Measurements from ENCODE around the gene CIB4.
A peak's percentile ranks its signal among the peaks of the same experiment; 100 is the strongest.
"Not testable (repeated sequence)": the region's sequence is repeated elsewhere in the genome, so short reads cannot be mapped to it uniquely, and the experiment has no call there.

The CIB4 gene

DNA sequence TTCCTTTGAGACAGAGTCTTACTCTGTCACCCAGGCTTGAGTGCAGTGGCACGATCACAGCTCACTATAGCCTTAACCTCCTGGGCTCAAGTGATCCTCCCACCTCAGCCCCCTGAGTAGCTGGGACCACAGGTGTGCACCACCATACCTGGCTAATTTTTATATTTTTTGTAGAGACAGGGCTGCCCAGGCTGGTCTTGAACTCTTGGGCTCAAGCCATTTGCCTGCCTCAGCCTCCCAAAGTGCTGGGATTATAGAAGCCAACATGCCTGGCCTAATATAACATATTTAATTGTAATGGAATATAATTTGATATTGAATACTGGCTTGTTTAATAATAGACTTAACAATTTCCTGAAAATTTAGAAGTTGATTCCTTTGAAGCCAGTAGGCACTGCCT, 74.4 kb downstream of the CIB4 start:
- DNase-seq = not testable (repeated sequence)

DNA sequence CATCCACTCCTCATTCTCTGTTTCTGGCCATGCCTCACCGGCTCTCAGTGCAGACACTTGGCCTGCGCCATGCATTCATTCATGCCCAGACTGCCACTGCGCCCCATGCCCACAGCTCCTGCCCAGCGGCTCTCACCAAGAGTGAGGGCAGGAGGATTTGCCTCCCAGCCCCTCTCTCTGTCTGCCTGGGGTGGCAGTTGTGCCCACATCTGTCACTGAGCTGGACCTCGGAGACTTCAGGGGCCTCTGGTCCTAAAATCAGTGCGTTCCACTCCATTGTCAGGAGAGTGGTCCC, 75.1 kb downstream of the CIB4 start:
- no peak for DNase-seq

DNA sequence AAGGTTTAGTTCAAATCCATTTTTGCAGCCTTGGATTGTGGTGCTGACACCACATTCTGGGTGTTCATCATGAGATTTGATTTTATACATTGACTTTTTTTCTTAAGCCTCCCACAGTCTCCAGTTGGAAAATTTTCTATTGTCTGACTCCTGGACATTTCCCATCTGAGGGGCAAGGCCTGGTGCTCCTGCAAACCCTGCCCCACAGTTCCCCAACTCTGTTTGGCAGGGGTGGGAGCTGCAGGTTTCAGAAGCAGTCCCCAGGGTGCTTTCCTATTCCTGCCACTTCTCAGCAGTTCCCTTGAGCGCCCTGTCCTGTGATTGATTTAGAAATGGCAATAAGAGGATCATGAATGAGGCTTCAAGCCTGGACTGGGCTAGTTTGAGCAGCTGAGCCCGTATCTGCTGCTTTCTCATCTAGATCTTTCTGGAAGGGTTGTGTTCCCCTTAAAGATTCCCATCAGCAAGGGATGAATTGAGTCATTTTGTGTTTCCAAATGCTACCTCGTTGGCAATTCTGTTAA, 77.0 kb downstream of the CIB4 start:
- no peak for DNase-seq

DNA sequence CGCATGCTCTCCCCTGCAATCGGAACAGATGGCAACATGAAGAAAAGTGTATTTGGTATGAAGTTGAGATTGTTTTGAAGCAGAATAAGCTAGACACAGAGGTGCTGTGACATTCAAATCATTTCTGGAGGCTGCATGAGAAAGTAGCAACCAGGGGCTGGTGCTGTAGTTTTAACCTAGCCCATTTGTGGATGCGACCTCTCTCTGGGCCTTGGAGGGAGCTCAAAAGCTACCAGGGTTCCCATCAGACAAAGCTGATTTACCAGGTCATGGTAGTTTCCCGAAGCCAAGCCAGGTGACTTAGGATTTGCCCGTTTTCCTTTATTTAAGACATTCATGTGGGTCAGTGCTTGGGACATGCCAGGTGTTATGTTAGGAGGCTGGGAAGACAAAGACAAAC, 77.5 kb downstream of the CIB4 start:
- DNase-seq = no peak

DNA sequence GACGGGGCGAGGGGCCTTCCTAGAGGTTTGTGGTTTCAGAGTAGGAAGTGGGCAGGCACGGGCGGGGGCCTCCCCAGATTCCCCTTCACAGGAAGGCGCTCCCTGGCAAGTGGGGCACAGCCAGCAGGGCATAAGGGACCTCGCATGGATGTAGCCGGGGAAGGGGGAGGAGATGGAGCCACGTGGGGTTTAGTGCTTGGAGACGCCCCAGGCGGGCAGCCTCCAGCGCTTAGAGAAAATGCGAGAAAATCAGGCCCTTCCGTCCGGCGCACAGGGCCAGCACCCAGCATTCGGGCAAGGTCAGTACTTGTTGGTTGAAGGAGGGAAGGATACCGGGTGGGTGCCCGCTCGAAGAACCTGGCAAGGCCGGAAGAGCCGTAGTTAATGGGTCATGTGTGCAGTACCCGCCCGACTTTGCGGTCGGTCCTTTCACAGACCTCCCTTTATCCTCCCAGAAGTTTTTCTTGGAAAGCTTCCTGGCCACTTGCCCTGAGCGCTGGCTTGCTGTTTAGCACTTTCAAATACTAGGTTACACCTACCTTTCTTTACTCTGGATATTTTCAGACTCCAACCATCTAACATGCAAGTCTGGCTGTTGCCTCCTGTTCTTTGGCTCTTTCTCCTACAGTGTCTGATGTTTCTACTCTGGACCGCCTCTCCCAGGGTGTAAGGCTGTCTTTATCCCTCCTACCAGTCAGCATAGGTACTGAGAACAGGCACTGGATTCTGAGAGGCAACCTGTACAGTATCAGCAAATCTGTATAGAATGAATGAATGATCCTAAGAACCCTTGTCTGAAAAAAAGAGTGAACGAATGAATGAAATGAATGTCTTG, 78.1 kb downstream of the CIB4 start:
- peak; percentile 71 for DNase-seq

DNA sequence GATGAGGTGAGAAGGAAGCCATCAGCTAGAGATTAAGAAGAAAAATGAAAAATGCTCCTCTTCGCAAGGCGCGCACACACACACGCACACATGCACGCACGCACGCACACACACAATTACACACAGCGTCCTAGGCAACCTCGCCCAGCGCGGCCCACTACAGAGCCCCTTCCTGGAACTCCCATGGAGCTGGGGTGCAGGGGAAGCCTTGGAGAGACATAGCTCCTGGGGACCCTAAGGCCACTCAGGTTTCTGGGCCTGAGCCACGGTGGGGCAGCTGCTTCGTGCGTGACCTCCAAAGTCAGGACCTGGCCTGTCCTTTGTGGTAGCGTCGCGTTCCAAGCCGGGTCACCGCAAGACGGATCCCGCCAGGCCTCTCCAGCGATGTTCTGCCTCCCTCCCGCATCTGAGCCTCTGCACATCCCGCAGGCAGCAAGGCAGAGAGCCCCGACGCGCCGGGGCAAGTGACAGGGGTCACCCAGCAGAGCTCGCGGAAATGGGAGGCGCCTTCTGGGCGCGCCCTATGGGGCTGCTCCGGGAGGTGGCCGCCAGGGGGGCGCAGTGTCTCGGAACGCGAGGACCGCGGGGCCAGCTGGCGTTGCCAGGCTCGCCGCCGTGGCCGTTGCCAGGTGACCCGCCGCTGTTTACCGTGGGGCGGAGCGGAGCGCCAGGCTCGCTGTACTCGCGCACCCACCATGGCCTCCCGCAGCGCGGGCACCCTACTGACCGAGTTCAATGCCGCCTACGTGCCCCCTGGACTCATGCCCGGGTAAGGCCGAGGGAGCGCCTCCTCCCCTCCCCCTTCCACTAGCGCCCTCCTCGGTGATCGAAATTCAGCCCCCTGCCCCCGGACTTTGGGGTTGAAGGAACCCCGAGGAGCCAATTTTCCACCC, 79.0 kb downstream of the CIB4 start:
- peak; percentile 92 for DNase-seq

DNA sequence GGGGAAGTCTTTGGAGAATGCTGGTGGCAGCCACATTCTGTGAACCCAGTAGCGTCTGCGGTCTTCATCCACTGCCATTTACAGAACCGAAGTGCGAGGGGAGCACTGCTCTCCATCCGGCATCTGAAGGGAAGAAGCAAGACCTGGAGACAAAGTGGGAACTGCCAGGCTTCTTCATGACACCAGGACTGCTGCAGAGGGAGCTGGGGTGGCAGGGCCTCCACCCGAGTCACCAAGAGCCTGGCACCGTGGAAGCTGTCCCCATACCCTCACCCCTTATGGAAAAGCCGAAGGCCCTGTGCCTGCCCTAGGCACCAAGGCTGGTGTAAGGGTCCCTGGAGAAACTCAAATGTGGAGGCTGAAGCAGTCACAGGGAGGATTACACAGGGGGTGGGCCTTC, 79.8 kb downstream of the CIB4 start:
- DNase-seq = no peak

DNA sequence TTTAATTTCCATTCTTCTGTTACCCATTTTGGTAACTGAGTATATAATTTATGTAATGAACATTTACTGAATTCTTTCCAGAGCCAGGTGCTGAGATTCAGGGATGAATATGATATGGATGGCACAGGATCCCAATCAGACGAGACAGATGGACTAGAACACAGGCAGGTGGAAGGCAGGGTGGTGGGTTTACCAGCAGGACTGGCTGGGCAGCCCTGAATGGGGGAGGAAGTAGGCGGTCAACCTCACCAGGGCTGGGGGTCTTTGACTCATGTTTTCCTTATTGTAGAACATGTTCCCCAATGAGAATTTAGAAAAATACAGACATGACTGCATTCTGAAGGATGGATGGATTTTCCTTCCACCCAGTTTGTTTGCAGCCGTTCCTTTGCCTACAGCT, 80.3 kb downstream of the CIB4 start:
- DNase-seq = no peak

DNA sequence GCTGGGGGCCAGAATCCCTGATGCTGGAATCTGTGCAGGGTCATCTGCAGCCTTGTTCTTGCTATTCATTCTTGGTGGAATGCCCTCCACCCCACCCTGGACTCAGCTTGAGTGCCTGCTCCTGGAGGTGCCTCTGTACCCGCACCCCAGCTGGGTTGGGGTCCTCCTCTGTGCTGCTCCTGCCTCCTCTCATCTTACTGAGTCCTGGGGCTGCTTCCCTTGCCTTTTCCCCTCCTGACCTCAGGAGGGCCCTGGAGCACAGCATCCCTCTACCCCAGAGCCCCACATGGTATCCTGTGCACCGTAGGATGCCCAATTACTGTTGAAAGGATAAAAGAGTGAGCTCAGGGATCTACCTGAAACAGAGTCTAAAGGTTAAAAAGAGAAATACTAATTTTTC, 81.6 kb downstream of the CIB4 start:
- peak; percentile 9 for DNase-seq

DNA sequence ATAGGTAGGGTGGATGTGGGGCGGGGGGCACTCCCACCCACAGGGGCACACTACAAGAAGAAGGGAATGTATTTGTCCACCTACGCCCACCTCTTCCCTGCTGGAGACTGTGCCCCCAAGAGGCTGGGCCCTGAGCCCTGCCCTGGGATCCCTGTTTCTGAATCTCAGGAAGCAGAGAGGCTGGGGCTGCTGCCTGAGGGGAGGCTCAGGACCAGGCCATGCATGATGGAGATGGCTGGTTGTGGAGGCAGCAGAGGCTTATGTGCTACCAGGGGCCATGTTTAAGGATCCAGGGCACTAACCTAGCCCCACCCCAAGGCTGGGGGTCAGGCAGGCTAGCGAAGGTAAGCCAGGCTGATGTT, 82.1 kb downstream of the CIB4 start:
- DNase-seq = no peak

DNA sequence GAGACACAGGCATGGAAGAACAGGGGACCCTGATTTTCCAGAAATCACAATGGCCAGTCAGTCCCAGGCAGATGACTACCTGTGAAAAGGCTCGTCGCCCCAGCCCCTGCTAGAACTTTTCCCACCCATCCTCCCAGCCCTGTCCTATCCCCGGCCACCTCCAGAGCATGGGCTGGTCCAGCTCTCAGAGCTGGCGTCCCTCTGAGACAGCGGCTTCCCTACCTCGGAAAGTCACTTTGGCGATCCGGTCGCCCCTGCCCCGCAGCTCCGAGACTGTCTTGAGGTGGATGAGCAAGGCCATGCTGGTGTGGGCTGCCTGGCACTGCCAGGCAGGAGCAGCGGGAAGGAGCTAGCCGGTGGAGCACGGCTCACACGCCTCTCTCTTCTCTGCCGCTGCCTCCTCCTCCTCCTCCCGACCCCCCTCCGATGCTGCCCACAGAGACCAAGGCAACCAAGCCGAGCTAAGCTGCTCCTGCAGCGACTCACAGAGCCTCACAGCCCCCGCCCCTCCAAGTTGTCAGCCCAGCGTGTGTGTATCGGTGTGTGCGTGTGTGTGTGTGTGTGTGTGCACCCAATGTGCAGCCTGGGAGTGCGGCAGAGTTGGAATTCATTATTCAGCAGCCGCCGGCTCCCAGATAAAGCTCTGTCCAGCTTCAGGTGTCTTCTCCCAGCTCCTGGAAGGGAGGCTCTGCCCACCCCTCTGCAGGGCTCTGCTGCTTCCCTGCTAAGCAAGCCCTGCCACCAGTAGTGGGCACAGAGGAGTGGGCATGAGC, 82.7 kb downstream of the CIB4 start:
- DNase-seq = no peak

DNA sequence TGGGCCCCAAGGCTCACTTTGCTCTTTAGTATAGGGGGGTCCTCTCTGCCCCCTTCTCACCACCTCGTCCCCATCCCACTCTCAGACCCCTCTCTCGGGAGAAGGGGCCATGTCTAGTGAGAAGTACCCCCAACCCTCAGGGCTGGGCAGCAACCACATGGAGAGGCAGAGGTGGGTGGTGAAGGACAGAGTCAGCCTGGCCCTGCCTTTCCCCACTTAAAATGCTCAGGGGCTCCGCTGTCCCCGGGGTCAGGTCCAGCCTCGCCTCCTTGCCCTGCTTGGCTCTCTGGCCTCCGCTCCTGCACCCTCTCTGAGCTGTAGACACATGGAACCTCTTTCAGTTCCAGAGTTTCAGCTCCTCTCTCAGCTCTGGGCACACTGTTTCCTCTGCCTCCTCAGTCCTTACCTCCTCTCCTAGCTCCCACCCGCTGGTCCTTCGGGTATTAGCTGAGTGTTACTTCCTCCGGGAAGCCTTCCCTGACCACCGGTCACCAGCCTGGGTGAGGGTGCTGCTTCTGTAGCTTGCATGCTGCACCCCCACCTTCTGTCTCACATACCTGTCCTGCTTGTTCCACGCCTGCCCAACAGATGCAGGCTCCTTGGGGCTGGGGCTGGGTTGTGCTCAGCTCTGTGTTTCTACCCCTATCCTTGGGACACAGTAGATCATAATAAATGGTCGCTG, 83.8 kb downstream of the CIB4 start:
- no peak for DNase-seq

DNA sequence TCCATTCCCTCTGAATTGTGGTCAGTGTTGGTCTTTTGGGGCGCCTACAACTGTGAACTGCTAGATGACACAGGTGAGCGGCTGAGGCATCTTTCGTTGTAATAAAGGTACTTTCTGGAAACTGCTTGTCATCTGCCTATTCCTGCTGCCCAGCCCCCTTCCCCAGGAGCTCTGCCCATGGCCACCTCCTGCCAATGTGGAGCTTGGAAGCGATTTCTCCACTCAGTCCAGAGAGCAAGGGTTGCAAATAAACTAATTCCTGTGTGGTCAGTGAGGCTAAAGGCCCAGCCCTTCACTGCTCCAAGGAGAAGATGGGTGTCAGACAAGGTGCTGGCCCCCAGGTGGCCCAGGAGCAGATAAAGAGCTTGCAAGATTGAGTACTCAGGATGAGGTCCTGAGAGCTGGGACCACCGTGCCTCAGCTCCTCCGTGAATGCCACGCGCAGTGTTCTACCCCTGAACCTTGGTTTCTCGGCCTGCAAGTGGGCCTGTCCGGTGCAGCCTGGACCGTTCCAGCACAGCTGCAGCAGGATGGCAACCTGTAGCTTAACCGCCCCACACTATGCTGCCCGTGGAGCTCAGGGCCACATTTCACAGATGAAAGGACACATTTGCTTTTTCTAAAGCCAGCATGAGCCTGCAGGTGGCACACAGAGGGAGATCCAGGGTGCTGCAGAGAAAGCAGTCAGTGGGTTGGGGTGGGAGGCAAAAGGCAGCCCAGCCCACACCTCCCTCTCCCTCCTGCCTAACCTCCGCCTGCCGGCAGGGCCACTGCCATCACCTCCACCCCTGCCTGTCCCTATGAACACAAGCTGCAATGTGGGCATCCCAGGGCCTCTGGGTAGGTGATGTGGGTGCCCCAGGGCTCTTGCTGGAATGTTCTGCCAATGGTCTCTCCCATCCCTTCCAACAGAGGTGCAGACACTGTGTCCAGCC, 84.6 kb downstream of the CIB4 start:
- no peak for DNase-seq

DNA sequence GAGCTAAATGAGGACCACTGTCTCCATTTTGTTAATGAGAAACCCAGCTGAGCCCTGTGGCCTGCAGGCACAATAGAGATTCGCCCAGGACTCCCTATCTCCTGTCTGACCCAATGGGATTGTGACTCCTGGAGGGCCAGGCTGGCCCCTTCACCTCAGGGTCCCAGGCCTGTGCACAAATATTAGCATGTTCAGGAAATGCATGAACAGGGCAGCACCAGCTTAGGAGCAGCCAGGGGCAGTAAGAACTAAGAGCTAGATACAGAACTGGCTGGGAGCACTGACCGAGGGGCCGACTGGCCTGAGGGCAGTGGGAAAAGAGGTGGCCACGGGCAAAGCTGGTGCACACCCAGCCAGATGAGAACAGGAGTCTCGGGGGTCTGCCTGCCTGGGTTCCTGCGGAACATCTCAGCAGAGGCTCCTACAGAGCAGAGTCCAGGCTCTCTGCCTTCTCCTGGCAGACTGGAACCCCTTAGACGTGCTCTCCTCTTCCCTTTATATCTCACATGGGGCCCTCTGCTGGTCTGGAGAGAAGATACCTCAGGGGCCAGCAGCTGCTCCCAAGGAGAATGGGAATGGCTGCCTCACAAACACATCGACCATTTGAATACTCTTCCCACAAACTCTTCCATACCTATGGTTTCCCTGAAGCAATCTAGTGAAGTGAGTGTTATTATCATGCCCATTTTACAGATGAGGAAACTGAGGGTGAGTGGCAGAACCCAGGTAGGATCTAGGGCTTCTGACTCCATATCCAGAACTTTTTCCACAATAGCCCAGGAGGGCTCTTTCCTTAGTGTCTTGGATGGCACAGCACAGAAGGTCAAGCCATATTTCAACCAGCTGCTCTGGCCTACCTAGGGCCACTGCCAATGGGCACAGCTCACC, 85.7 kb downstream of the CIB4 start:
- peak; percentile 66 for DNase-seq

DNA sequence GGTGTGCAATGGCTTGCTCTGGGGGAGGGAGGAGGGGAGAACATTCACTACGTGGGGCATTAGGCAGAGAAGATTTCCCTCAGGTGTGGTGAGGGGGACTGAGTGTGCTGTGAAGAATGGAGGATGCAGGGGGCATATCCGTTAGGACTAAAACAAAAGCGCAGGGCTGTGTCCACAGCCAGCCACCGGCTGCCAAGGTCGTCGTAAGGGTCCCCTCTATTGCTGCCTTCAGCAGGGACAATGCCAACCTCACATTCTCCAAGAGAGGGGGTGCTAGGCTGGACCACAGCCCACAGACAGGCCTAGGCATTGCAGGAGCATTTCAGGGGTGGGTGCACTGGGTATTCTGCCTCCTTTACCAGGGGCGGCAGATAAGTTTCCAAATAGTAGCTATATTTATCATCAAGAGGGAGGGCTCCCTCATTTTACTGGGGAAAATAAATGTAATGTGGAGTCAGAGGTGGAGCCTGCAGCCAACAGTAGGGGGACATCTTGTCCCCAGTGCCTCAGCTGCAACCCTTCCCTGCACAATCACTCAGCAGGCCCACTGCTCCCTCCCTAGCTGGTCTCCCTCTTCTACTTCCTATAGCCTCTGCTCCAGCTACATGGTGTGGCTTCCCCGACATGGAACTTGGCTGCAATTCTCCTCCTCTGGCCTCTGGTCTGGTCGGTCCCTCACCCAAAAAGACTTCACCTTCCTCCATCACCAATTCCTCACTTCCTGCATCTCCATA, 88.4 kb downstream of the CIB4 start:
- DNase-seq = no peak

DNA sequence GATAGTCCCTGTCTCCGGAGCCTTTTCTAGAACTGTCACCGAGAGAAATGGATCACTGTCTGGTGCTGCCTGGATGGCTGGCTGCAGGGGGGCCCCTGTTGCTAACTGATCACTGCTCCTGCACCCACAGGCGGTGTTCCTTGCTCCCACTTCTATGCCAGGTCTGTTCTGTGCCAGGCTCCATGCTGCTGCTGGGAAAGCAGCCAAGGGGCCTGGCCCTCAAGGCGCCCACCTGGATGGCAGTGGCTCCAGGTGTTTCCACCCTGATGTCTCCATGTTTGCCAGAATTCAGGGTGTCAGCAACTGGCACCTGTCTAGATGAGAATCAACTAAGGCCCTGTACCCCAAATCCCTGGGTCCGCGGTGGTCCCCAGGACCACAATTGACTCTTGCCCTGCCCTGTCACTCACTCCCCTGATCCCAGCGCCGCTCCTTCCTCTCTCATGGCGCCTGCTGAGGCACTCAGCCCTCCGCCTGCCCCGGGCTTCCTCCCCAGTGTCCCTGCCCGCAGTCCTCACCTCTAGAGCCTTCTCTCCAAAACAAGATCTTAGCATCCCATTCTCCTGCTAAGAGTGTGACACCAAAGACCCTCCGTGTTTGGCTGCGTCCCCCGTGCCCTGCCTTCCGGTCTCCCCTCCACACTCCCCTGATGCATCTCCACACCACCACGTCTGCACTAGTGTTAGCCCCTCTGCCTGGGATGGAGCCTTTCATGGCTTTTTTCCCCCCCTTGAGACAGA, 90.7 kb downstream of the CIB4 start:
- DNase-seq = no peak

DNA sequence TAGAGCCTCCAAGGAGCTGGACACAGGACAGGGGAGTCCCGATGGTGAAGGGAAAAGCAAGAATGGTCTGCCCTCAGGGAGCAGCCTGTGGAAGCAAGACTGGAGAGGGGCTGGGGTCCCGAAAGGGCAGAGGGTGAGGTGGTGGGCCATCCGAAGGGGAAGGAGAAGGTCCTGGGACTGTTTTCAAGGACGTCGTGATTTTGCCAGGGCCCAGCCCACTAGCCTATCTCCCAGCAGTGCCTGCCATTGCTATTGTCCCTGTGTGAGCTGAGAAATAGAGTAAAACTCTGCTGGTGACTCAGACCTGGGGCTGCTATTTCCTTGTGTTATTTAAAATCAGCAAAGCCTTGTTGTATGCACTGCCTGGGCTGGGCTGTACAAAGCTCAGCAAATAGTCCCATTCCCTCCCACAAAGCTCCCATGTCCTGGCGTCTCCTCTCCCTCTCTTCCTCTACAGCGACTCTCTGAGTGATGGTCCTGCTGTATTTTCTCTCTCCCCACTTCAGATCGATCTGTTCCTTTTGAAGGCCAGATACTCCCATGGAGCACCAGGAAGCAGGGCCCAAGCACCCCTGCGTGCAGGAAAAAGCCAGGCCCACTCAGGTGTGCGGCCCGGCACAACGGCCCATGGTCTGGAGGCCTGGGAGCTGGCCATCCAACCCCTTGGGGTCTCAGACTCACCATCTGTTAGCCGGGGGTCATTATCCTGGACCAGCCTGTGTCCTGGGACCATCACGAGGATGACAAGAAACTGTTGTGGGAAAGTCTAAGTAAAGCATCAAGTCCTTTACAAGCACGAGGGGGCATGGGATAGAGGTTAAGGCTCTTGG, 98.3 kb downstream of the CIB4 start:
- DNase-seq = peak; percentile 62

DNA sequence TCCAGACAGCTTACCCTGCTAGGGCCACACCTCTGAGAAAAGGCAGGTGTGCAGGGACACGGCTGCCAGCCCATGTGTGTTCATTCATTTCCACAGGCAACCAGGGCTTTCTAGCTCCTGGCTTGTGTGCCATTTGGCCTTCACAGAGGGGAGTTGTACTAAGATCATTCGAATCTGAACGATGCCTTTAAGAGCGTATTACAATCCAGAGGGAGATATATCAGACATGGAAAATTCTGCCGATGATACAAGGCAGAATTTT, 99.0 kb downstream of the CIB4 start:
- peak; percentile 87 for DNase-seq
